GM19455 (cell line): ENCODE data around the gene PKP3.
"Not testable (repeated sequence)": the region's sequence is repeated elsewhere in the genome, so short reads cannot be mapped to it uniquely, and the experiment has no call there.

ENCODE experiments used
- ATAC-seq: cut with Tn5 transposase; IDR thresholded peaks from one replicate; pipeline ENCODE4 v1.9.1; 2021; ENCODE audit not compliant: unreplicated experiment

The PKP3 gene

DNA sequence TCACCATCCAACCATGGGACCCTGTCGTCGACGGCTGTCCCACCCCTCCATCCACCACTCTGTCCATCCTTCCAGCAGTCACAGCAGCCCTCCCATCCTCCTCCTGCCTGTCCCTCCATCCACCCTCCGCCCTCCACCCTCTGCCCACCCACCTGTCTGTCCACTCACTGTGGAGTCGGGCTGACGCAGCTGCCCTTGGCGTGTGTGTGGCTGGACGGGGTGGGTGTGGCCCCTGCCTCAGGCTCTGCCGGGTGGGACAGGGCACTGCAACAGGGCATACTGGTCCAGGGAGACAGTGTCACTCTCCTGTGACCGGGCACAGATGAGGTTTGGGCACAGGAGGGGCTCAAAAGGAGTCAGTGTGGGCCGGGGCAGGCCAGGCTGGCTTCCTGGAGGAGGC is 1.9 kb downstream of the PKP3 start:
- ATAC-seq, result no peak

- no peak for ATAC-seq
Observed at GRCh38 chr11:396511-396947, 2.5 kb downstream of the PKP3 start.

- no peak for ATAC-seq
Observed at GRCh38 chr11:396948-397548, 3.0 kb downstream of the PKP3 start.

- ATAC-seq, result no peak
Observed at GRCh38 chr11:398826-399225, 4.8 kb downstream of the PKP3 start.

DNA sequence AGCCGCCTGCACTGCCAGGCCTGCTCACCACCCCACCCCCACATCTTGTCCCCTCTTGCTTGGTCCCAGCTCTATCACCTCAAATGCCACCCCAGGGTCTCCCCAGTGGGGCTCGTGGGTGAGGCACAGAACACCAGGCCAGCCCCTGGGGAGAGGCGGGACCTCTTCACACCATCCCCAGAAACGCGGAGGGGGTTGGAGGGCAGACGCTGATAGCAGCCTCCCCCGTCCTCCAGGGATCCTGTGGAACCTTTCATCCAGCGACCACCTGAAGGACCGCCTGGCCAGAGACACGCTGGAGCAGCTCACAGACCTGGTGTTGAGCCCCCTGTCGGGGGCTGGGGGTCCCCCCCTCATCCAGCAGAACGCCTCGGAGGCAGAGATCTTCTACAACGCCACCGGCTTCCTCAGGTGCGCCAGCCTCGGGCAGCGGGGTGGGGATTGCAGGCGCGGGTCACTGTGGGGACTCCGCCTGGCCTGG is 5.8 kb downstream of the PKP3 start:
- no peak for ATAC-seq

GRCh38 chr11:400241-400689 is 6.3 kb downstream of the PKP3 start:
- ATAC-seq, result no peak

GRCh38 chr11:401196-401595 is 7.2 kb downstream of the PKP3 start:
- not testable (repeated sequence) for ATAC-seq

GRCh38 chr11:403021-403760 is 9.2 kb downstream of the PKP3 start:
- ATAC-seq, result no peak

- ATAC-seq, result no peak
Observed at GRCh38 chr11:403761-404431, 9.9 kb downstream of the PKP3 start.

GRCh38 chr11:404551-405264 is 10.7 kb downstream of the PKP3 start:
- no peak for ATAC-seq

DNA sequence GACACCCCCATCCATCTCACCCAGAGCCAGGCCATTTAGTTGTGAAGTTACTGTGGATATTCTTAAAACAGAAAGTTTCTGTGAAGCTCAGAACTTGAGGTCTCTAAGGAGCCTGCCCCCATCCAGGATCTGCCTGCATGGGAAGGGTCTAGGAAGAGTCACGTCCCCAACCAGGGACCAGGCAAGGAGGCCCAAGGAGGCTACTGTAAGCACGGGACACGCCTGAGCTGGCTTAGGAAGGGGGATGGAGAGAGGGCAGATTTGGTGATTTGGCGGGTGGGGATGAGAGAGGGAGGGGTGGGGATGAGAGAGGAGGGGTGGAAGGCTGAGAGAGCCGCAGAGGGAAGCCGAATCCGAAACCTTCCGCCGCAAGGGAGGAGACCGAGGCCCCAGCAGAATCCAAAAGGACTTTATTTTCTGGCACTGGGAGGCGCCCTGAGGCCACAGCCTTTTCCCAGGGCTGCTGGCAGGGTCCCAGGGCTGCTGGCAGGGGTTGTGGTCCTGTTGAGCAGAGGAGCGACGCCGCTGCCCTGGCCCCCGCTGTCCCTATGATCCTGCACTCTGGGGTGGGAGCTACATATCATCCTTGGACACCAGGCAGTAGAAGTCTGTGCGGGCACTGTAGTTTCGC is 11.4 kb downstream of the PKP3 start:
- no peak for ATAC-seq

DNA sequence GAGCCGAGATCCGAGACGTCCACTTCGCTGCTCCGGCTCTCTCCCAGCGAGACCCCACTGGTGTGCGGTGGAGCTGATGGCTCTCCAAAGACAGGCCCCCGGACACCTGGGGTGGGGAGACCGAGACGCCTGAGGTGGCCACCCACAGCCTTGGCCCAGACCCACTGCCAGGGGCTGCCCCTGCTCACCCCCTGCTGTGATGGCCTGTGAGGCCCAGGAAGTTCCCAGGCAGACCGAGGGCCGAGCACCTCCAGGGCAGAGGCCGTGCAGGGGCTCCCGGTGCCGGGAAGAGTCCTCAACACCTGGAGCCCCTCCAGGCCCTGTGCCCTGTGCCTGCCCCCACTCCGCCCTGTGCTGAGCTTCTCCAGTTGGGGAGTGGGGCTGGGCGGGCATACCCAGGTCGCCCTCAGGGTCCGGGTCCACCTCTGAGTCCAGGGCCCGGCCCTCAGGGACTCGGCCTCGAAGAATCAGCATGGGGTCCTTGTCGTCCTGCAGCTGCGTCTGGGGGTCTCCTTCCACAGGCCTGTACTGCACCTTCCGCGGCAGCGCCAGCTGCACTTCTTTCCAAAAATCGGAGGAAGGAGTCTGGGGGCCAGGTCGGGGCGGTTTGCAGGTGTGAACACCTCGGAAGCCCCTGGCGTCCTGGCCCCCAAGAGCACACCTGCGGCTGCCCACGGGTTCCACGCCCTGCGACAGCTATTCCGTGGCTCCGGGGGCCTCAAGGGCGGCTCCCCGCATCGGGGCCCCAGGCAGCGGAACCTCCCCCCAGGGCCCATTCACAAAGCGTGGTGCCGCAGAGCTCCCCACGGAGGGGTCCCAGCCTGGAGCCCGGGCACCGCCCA is 12.2 kb downstream of the PKP3 start:
- no peak for ATAC-seq

- ATAC-seq, result peak; percentile 67
Observed at GRCh38 chr11:406796-407650, 13.0 kb downstream of the PKP3 start.

- no peak for ATAC-seq
Observed at GRCh38 chr11:407651-408123, 13.7 kb downstream of the PKP3 start.

DNA sequence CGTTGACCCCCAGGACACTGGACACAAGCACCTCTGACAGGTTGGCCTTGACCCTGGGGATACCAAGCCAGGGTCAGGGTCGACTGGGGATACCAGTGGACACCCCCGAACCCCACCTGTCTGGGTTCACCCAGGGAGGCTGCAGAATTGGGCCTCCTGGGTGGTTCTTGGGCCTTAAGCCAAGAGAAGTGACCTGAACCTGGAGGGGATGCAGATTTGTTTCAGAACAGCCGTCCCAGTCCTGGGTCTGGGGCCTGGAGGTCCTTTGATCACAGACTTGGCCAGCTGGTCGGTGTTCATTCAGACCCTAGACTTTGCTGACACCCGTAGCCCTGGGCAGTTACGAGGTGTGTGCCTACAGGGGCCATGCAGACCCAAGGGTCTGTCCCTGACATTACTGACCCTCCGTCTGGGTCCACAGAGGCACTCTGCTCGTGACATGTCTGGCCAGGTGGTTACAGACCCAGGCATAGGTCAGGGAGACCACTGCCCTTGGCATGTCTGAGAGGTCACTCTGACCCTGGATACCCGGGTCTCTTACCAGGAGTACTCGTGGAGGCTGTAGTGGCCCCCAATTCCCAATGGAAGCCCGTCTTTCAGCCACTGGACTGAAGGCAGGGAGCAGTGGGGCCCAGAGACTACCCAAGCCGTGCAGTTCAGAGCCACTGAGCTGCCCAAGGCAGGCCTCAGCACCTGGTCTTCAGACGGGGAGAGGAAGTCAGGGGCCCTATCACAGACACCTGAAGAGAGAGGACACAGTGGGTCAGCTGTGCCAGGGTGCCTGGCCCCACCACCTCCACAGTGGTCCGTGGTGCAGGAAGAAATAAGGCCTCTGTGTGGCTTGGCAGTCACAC is 14.4 kb downstream of the PKP3 start:
- ATAC-seq, result no peak

GRCh38 chr11:409008-409599 is 15.1 kb downstream of the PKP3 start:
- no peak for ATAC-seq

DNA sequence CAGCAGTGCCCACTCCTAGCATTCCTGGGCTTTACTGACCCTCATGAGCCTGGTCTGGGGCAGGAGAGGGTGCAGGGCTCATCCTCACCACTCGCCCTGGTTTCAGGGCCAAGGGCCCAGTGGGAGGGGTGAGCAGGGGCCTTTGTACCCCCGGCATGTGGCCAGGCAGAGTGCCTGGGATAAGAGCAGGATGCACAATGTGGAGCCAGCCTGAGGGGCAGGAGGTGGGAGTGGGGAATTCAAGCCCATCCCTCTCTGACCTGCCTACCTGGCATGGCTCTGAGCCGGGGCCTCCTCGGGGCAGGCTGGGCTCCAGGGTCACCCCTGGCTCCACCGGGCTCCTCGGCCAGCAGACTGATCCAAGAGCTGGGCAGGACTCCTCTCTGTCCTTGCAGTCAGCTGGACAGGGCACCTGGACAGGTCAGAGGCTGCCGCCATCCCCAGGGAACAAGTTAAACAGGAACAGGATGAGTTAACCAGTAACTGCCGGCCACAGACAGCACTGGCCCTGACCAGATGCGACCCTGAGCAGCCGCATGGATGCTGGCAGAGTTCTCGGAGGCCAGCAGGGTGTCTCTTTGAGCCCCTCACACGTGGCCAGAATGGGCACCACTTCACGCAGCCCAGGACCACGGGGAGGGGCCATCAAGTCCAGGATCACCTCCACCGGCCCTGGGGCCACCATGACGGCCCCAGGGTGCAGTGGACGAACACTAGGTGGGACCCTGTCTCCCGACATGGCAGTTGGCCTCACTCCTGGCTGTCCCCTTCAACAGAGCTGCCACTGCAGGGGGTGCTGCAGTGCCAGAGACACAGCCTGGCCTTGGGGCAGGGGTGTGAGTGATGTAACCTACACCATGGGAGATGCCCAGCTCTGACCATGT is 15.8 kb downstream of the PKP3 start:
- no peak for ATAC-seq
